T-helper 17 cell (primary cell): ENCODE data around the gene CFAP68. TPM values are rescaled to one million over a fixed set of nuclear protein-coding genes. Genes with fewer than 3 reads are reported as not detected.

Source experiments
- ATAC-seq: fragments of 150-1000 bp; cut with Tn5 transposase; 2 replicates; pipeline ENCODE4 v1.10.0; 2021; ENCODE audit warnings: mild to moderate bottlenecking, moderate library complexity
- DNase-seq, 3 donors: peaks; one replicate each; pipeline versions ENCODE4 v3.0.0 to v3.0.0-alpha.2; 2020 to 2021
- H3K9me3 ChIP-seq: one replicate; pipeline ENCODE4 v1.7.0; 2013; ENCODE audit warnings: low read length, mild to moderate bottlenecking; ENCODE audit not compliant: control insufficient read depth, poor library complexity, severe bottlenecking
- H3K27ac Mint-ChIP-seq: one replicate; pipeline ENCODE4 v1.8.0; 2022; ENCODE audit warnings: mild to moderate bottlenecking, moderate library complexity, mixed read lengths
- H3K27me3 Mint-ChIP-seq: one replicate; pipeline ENCODE4 v1.8.0; 2022; ENCODE audit warnings: mixed read lengths
- H3K36me3 Mint-ChIP-seq: one replicate; pipeline ENCODE4 v1.8.0; 2022; ENCODE audit warnings: low read depth, mixed read lengths
- H3K4me1 Mint-ChIP-seq: one replicate; pipeline ENCODE4 v1.8.0; 2022; ENCODE audit warnings: mild to moderate bottlenecking, mixed read lengths
- H3K4me3 Mint-ChIP-seq: one replicate; pipeline ENCODE4 v1.8.0; 2022; ENCODE audit warnings: mild to moderate bottlenecking, moderate library complexity, mixed read lengths
- total RNA-seq, 4 donors: library from RNA in 2 of 4; stranded (reverse) in 2 of 4; gene quantifications; one replicate each; pipeline ENCODE4 v1.2.3 and lab custom pipeline; 2022 to 2026

Gene CFAP68
- total RNA-seq, 2 donors from 2014 or later = 19.0 to 23.8 TPM

GRCh38 chr11:111913997-111914396 is 34.7 kb downstream of the CFAP68 start:
- Mint-ChIP-seq H3K4me1 (peaks cover 3% of the 10 kb centered on the region), H3K4me3 (no peak overlapping the region), H3K36me3 (peaks cover 6% of the 10 kb centered on the region), H3K27me3 (peaks cover 70% of the 10 kb centered on the region), H3K27ac (no peak overlapping the region)
- H3K9me3 ChIP-seq = no peaks in the 10 kb centered on the region
- DNase-seq (no peak), ATAC-seq (no peak)

- no peak for ATAC-seq
- H3K27me3 Mint-ChIP-seq = peaks cover 63% of the 10 kb centered on the region
- no peak overlapping the region for H3K4me3 Mint-ChIP-seq
- H3K4me1 Mint-ChIP-seq = no peaks in the 10 kb centered on the region
- no peak overlapping the region for H3K27ac Mint-ChIP-seq
- H3K9me3 ChIP-seq = no peaks in the 10 kb centered on the region
- no peak for DNase-seq
- H3K36me3 Mint-ChIP-seq = peaks cover 6% of the 10 kb centered on the region
These were observed 37.4 kb downstream of the CFAP68 start for GRCh38 chr11:111916768-111917167.

- Mint-ChIP-seq H3K4me1 (no peaks in the 10 kb centered on the region), H3K4me3 (no peak overlapping the region), H3K27ac (no peak overlapping the region), H3K36me3 (peaks cover 6% of the 10 kb centered on the region), H3K27me3 (peaks cover 57% of the 10 kb centered on the region)
- ATAC-seq (no peak), DNase-seq (no peak)
- no peaks in the 10 kb centered on the region for H3K9me3 ChIP-seq
These were observed 38.0 kb downstream of the CFAP68 start for GRCh38 chr11:111917312-111917711.

GRCh38 chr11:111917788-111918187 is 38.4 kb downstream of the CFAP68 start:
- no peak overlapping the region for H3K4me3 Mint-ChIP-seq

GRCh38 chr11:111918390-111919256 is 39.3 kb downstream of the CFAP68 start, which contains the start of gene C11orf52:
Gene C11orf52 (plus strand): TSS chr11:111918913. CDS start chr11:111918973, 60 bp downstream.
- Mint-ChIP-seq H3K27me3 (peaks cover 52% of the 10 kb centered on the region), H3K36me3 (peaks cover 6% of the 10 kb centered on the region), H3K4me1 (no peaks in the 10 kb centered on the region), H3K27ac (no peak within 1 kb of the TSS), H3K4me3 (no peak within 1 kb of the TSS)
- no peaks in the 10 kb centered on the region for H3K9me3 ChIP-seq
- no peak for ATAC-seq
- no peak for DNase-seq

More at GRCh38 chr11:111917788-111918187, 38.4 kb downstream of the CFAP68 start:
- no peaks in the 10 kb centered on the region for H3K4me1 Mint-ChIP-seq
- peaks cover 57% of the 10 kb centered on the region for H3K27me3 Mint-ChIP-seq
- DNase-seq = no peak
- H3K9me3 ChIP-seq = no peaks in the 10 kb centered on the region
- H3K27ac Mint-ChIP-seq = no peak overlapping the region
- no peak for ATAC-seq
- peaks cover 6% of the 10 kb centered on the region for H3K36me3 Mint-ChIP-seq

- no peak overlapping the region for H3K4me3 Mint-ChIP-seq
- H3K36me3 Mint-ChIP-seq = peaks cover 6% of the 10 kb centered on the region
- peaks cover 5% of the 10 kb centered on the region for H3K4me1 Mint-ChIP-seq
- H3K27ac Mint-ChIP-seq = no peak overlapping the region
- DNase-seq (no peak), ATAC-seq (no peak)
- H3K27me3 Mint-ChIP-seq = peaks cover 41% of the 10 kb centered on the region
- no peaks in the 10 kb centered on the region for H3K9me3 ChIP-seq
These were observed 41.6 kb downstream of the CFAP68 start for GRCh38 chr11:111920908-111921307.

- Mint-ChIP-seq H3K27ac (no peak overlapping the region), H3K36me3 (peaks cover 4% of the 10 kb centered on the region), H3K27me3 (peaks cover 33% of the 10 kb centered on the region), H3K4me1 (peaks cover 6% of the 10 kb centered on the region), H3K4me3 (no peak overlapping the region)
- ATAC-seq (no peak), DNase-seq (no peak)
- H3K9me3 ChIP-seq = no peaks in the 10 kb centered on the region
These were observed 42.3 kb downstream of the CFAP68 start for GRCh38 chr11:111921541-111922230.

GRCh38 chr11:111922803-111923202 is 43.5 kb downstream of the CFAP68 start:
- Mint-ChIP-seq H3K27ac (no peak overlapping the region), H3K4me1 (peaks cover 11% of the 10 kb centered on the region), H3K27me3 (peaks cover 25% of the 10 kb centered on the region), H3K4me3 (no peak overlapping the region), H3K36me3 (no peaks in the 10 kb centered on the region)
- DNase-seq = no peak
- H3K9me3 ChIP-seq = no peaks in the 10 kb centered on the region
- no peak for ATAC-seq

GRCh38 chr11:111923351-111923788 is 44.0 kb downstream of the CFAP68 start:
- H3K4me1 Mint-ChIP-seq = peaks cover 11% of the 10 kb centered on the region
- ATAC-seq = no peak
- no peak overlapping the region for H3K27ac Mint-ChIP-seq
- peaks cover 25% of the 10 kb centered on the region for H3K27me3 Mint-ChIP-seq
- no peaks in the 10 kb centered on the region for H3K9me3 ChIP-seq
- H3K4me3 Mint-ChIP-seq = no peak overlapping the region
- DNase-seq = no peak
- no peaks in the 10 kb centered on the region for H3K36me3 Mint-ChIP-seq

GRCh38 chr11:111923951-111924350 is 44.6 kb downstream of the CFAP68 start:
- Mint-ChIP-seq H3K4me1 (peaks cover 11% of the 10 kb centered on the region), H3K27ac (no peak overlapping the region), H3K4me3 (no peak overlapping the region), H3K27me3 (peaks cover 21% of the 10 kb centered on the region), H3K36me3 (no peaks in the 10 kb centered on the region)
- DNase-seq (no peak), ATAC-seq (no peak)
- H3K9me3 ChIP-seq = no peaks in the 10 kb centered on the region

- peaks cover 8% of the 10 kb centered on the region for H3K27me3 Mint-ChIP-seq
- H3K4me3 Mint-ChIP-seq = peak overlapping the region; percentile 7
- DNase-seq (no peak), ATAC-seq (no peak)
- no peaks in the 10 kb centered on the region for H3K36me3 Mint-ChIP-seq
- peak overlapping the region; percentile 81 for H3K27ac Mint-ChIP-seq
- H3K4me1 Mint-ChIP-seq = peaks cover 11% of the 10 kb centered on the region
- no peaks in the 10 kb centered on the region for H3K9me3 ChIP-seq
These were observed 46.6 kb downstream of the CFAP68 start for GRCh38 chr11:111925953-111926352.

- peaks cover 11% of the 10 kb centered on the region for H3K4me1 Mint-ChIP-seq
- peak overlapping the region; percentile 81 for H3K4me3 Mint-ChIP-seq
- peak overlapping the region; percentile 81 for H3K27ac Mint-ChIP-seq
- H3K27me3 Mint-ChIP-seq = peaks cover 5% of the 10 kb centered on the region
- ATAC-seq = peak; percentile 92
- H3K36me3 Mint-ChIP-seq = no peaks in the 10 kb centered on the region
- H3K9me3 ChIP-seq = no peaks in the 10 kb centered on the region
- DNase-seq = peak; percentile 90 to 95 (median 91)
These were observed 47.4 kb downstream of the CFAP68 start for GRCh38 chr11:111926505-111927391.

GRCh38 chr11:111930472-111930871 is 51.1 kb downstream of the CFAP68 start:
- Mint-ChIP-seq H3K36me3 (no peaks in the 10 kb centered on the region), H3K4me3 (no peak overlapping the region), H3K27me3 (peaks cover 6% of the 10 kb centered on the region), H3K4me1 (peaks cover 12% of the 10 kb centered on the region), H3K27ac (no peak overlapping the region)
- no peak for ATAC-seq
- DNase-seq = no peak
- no peaks in the 10 kb centered on the region for H3K9me3 ChIP-seq
